Epidermal melanocyte (primary cell): Measurements from ENCODE around the gene CTBP2.

ENCODE experiments used
- DNase-seq: peaks from one replicate; pipeline ENCODE4 v3.0.0; 2011; ENCODE audit warnings: low spot score; ENCODE audit not compliant: insufficient read length

The CTBP2 gene

DNA sequence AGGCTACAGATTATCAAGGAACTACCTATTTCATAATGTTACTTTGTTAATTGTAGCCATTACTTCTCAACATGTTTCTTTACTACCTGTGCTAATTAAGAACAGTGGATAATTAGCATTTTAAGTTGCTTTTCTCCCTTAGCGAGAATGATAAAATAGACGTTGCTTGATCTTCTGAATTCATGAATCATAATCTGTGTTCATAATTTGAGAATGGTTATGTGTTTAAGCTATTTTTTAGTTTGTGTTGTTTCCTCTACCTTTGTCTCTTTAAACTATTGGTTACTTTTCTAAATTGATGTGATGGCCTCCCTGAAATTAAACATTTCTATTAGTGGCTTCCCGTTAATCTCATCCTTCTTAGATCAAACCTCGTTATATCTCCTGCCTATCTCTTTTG is 218.5 kb downstream of the CTBP2 start, which contains the start of gene ZRANB1:
Gene ZRANB1, plus strand, starts transcription at position 301 of the 400 bp plus-strand sequence. CDS start 371 bp downstream, outside the sequence.
- no peak for DNase-seq

DNA sequence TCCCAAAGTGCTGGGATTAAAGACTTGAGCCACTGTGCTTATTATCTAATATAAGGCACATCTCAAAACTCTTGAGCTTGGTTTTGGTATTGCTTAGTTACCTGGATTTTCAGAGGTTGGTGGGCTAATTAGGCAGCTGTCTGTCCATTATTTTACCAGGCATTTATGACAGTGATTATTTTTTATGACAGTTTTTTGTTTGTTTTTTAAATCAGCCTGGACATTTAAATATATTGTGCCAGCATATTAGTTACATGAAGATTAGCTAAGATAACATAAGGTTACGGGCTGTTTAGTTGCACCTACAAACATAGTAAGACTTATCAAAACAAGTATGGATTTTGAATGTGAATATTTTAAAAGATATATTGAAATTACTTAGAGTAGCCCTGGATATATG is 221.1 kb downstream of the CTBP2 start:
- no peak for DNase-seq

DNA sequence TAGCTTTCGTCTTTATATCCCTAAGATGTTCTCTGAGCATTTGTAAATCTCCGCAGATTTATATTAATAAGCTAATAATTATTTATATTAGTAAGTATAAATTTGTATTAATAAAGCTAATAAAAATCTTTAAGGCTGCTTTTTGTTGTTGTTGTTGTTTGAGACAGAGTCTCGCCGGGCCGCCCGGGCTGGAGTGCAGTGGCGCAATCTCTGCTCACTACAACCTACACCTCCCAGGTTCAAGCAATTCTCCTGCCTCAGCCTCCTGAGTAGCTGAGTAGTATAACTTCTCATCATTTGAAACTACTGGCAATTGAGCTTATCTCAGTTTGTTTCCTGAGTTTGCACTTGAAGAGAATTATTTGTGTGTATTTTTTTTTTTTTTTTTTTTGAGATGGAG is 223.6 kb downstream of the CTBP2 start:
- DNase-seq = no peak

DNA sequence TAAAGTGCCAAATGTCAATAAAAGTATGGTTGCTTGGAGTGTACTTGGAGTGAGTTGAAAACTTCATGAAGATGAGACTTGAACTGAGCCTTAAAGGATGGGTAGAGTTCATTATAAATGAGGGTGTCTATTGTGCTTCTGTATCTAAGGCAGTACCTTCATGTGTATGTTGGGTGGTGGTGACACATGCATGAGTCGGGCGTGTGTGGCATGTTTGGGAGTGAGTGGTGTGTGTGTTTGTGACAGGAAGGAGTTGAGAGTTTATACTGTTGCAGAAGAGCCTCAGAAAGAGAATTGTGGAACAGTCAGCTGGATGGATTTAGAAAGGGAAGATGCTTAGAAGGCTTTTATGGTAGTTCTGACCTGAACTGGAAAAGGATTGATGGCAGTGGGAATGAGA is 224.4 kb downstream of the CTBP2 start:
- DNase-seq = no peak
